GM18511 (cell line): Measurements from ENCODE around the gene RAB3A.

Experiments used
- ATAC-seq: cut with Tn5 transposase; IDR thresholded peaks from one replicate; pipeline ENCODE4 v1.9.1; 2021; ENCODE audit warnings: mild to moderate bottlenecking, moderate library complexity; ENCODE audit not compliant: unreplicated experiment

Gene RAB3A

DNA sequence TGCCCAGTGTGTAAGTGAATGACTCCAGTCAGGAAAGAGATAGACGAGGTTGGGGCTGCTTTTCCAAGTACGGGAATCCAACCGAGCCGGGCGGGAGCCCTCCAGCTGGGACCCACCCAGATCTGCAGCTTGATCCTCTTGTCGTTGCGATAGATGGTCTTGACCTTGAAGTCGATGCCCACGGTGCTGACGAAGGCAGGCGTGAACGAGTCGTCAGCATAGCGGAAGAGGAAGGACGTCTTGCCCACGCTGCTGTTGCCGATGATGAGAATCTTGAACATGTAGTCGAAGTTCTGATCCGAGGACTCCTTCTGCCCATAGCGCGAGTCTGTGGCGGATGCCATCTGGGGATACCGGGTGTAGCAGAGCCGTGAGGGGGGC lies 1.5 kb downstream of the RAB3A start:
- no peak for ATAC-seq

DNA sequence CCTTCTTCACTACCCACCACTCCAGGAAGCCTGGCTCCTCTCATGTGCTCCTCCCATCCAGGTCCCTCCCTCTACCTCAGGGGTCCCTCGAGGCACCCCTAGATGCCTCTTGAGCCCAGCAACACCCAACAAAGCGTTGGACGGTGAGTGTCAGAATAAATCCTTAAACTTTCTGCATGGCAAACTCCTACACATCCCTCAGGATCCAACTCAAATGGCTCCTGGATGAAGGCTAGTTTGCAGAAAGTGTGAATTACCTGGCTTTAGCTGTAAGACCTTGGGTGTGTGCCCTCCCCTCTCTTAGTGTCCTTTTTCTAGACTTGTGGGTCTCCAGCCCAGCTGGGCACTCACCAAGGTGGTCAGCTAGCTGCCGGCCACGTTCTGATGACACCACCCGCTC lies 5.5 kb downstream of the RAB3A start:
- no peak for ATAC-seq

DNA sequence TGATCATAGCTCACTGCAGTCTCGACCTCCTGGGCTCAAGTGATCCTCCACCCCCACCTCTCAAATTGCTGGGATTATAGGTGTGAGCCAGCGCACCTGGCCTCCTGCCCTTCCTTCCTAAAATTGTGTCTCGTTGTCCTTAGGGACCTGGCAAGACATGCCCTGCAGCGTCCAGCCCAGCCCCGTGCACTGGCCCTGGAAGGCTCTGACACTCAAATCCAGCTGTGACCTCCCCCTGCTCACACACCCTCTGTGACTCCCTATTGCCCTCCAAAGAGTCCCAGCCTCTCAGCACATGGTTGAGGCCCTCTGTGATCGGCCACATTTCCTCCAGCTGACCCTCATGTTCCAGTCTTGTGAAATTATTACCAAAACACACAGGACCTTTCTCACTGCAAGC lies 5.9 kb downstream of the RAB3A start:
- ATAC-seq: no peak

DNA sequence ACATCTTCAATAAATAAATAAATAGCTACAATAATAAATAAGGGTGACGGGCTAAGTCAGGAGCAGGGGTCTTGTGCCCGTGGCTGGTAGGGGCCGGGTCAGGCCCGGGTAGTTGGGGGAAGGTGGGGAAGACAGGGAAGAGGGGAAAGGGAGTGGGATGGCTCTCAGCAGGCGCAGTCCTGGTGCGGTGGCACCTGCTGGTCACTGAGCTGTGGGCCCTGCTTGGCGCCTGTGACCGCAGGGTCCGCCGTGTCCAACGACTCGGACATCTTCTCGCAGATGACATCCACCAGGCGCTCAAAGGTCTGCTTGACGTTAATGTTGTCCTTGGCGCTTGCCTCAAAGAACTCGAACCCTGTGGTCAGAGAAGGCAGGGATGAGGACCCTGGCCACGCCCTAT lies 6.5 kb downstream of the RAB3A start:
- ATAC-seq: no peak

DNA sequence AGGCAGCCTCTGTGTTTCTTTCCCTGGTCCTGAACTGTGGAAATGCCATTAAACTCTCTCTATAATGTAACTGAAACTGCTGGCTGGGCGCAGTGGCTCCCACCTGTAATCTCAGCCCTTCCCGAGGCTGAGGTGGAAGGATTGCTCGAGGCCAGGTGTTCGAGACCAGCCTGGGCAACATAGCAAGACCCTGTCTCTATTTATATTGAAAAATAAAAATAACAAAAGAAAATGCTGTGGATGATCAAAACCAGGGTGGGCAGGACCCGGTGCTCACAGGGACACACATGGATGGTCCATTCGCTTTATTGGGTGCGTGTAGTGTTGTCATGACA lies 7.4 kb downstream of the RAB3A start:
- ATAC-seq: no peak

DNA sequence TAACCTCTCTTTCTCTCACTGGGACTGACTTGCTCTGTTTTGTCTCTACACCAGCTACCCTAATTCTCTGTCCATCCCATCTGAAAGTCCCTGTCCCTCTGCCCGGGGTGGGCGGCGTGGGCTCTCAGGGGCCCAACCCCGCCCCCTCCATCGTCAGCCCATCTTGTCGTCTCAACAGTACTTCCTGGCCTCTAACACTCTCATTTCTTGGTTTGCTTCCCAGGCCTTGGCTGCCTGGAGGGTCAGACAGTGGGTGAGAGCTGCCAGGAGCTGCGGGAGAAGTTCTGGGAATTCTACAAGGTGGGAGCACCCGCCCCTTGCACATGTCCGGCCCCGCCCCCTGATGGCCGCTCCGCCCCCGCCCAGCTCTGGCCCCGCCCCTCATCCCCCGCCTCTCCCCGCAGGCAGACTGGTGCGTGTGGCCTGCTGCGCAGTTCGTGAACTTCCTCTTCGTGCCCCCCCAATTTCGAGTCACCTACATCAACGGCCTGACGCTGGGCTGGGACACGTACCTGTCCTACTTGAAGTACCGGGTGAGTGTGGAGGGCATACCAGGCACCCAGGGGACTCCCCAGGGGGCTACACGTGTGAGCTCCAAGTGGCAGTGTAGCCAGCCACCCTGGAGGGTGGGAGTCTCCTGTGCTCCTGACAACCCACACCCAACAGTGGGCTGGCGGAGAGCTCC lies 9.1 kb downstream of the RAB3A start:
- ATAC-seq: no peak

DNA sequence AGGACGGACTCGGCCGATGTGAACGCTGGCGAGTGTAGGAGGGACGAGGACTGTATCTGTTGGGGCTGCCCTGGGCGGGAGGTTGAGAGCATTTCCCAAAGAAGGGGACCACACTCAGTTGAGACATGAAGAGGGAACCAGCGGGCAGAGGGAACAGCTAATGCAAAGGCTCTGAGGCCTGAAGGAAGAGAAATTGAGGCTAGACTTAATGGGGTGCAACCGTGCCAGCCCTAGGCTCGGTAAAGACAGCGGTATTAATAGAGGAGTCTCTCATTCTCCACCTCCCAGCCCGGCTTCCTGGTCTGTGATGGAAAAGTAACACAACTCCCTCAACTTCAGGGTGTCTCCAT lies 9.7 kb downstream of the RAB3A start:
- ATAC-seq: no peak

DNA sequence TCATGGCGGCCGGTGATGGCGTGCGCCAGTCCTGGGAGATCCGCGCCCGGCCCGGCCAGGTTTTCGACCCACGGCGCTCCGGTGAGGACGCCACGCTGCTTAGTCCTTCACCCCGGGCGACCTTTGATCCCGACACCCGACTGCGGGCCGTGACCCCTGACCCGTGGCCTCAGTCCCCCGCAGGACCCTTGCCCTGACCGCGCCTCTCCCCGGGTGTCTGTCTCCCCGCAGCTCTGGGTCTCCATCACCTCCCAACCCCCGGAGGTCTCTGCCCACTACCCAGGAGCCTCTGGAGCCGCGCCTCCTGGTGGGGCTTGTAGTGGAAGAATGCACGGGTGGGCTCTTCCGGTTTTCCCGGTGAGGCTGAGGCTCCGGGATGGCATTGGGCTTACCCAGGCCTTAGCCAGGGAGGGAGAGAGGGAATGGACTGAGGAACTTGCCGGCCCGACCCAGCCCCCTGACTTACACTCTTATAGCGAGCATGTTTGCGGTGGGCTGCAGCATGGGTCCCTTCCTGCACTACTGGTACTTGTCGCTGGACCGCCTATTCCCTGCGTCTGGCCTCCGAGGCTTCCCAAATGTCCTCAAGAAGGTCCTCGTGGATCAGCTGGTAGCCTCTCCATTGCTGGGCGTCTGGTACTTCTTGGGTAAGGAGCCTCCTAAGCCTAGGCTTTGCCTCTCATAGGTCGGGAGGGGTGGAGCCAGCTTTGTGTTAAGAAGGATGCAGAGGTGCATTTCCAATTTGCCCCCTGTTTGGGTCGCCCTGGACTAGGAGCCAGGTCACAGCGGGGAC lies 10.3 kb downstream of the RAB3A start:
- no peak for ATAC-seq

DNA sequence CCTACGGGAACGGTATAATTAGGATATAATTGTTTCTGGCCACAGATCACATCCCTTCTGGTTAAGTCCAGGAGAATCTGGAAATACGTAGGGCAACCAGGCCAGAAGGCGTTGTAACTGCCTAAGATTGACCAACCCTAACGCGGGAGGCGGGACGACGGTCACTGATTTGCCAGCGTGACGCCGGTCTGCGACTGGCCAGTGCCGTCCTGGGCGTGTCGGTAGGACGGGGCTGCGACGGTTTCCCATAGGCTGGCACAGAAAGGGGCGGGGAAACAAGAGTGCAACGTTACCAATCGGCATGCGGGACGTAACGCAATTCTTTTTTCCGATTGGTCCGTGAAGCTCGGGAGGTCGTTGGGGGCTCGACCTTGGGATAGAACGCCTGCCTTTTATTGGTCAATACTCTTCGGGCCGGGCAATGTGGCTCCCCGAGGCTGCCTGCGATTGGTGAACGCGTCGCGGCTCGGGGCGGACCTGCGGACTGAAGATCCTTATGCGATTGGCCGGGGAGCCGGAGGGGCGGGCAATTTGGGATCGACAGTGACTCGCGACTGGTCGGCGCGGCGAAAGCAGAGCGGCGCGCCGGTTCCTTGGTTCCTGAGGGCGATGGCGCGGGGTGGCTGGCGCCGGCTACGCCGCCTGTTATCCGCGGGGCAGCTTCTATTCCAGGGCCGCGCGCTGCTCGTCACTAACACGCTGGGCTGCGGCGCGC lies 11.0 kb downstream of the RAB3A start, which contains the start of gene MPV17L2:
MPV17L2 (plus strand) TSS at position 546 of the 715 bp plus-strand sequence; CDS start at position 610, 64 bp downstream.
- peak; percentile 89 for ATAC-seq

DNA sequence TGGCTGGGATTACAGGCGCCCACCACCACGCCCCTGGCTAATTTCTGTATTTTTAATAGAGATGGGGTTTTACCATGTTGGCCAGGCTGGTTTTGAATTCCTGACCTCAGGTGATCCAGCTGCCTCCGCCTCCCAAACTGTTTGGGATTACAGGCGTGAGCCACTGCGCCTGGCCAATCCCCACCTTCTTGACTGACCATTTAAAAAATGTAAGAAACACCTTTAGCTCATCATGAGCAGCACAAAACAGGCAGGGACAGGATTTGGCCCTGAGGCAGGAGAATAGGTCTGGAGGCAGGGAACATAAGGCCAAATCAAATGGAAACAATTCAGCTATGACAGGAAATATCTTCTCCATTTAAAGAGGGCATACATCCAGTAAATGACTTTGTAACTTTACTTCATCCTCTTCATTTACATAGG lies 12.2 kb downstream of the RAB3A start:
- no peak for ATAC-seq

DNA sequence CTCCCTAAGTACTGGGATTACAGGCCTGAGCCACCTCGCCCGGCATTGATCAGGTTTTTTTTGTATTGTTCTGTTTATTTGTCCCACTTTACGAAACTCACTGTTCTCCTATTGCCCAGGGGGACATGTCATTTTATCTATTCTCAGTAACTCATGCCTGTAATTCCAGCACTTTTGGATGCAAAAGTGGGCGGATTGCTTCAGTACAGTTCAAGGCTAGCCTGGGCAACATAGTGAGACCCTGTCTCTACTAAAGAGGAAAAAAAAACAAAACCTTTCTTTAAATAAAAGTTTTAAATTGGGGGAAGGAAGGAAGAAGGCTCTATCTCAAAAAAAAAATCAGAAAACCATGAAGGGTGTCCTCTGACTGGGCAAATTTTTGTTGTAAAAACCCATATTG lies 13.6 kb downstream of the RAB3A start:
- ATAC-seq: no peak

DNA sequence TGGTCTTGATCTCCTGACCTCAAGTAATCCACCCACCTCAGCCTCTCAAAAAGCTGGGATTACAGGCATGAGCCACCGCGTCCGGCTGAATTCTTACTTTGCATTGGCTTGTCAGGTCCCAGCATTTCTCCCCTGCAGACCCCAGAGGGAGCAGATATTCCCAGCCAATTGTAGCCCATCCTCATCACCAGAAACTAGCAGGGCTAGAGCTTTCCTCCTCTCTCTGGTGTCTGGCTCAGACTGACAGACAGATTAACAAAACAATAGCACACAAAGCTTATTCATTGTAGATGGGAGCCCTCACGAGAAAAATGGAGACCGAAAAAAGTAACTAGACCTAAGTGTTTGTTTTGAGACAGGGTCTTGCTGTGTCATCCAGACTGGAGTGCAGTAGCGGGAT lies 18.3 kb downstream of the RAB3A start:
- ATAC-seq: no peak

DNA sequence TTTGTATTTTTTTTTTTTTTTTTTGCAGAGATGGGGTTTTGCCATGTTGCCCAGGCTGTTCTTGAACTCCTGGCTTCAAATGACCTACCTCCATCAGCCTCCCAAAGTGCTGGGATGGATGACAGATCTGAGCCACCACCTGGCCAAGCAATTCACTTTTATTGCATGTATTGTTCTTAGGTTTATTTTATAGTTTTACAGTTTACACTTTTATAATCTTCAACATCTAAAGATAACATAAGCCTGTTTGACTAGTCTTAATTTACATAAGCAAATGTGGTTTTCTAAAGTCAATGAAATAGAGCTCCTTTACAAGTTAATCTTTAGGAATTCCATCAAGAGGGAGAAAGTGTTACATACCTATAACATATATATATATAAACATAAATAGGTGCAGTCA lies 20.3 kb downstream of the RAB3A start:
- ATAC-seq: no peak

DNA sequence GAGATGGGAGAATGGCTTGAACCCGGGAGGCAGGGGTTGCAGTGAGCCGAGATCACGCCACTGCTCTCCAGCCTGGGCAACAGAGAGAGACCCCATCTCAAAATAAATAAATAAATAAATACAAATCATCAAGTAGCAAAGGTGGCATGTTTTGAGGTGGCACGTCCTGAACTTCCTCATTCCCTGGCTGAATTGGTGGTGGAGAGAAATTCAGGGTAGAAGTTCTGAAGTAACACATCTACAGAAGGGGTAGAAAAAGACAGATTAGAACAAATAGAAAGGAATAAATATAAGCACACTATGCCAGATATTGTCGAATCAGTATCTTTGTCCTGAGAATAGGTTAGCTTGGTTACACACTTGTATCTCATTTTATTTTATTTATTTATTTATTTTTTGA lies 23.9 kb downstream of the RAB3A start:
- no peak for ATAC-seq

DNA sequence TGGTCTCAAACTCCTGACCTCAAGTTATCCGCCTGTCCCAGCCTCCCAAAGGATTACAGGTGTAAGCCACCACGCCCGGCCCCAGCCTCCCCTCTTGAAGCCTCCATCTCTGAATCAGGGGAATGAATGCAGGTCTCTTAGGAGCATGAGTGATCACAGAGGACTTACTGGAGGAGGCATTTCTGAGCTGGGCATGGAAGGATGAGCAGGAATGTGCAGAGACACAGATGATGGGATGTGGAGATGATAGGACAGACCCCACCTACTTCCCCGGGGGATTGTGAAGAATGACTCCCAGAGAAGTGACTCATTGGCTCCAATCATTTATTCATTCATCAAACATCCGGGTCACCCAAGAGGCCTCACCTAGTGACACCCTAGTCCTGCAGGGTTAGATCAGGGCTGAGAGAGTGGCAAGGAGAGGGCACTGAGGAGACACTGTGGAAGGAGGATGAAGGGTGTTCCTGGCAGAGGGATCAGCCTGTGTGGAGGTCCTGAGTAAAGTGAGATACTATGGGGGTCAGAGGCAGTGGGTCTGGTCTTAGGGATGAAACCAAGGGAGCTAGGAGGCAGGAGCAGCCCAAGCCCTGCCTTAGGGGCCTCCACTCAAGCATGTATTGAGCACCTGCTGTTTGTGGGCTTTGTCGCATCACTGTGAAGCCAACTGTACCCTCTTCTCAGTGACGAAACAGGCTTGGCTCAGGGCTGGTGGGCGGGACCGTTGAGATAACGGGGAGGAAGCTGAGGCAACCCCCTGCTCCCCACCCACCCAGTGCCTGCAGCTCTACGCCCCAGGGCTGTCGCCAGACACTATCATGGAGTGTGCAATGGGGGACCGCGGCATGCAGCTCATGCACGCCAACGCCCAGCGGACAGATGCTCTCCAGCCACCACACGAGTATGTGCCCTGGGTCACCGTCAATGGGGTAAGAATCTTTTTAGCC lies 27.2 kb downstream of the RAB3A start:
- no peak for ATAC-seq

DNA sequence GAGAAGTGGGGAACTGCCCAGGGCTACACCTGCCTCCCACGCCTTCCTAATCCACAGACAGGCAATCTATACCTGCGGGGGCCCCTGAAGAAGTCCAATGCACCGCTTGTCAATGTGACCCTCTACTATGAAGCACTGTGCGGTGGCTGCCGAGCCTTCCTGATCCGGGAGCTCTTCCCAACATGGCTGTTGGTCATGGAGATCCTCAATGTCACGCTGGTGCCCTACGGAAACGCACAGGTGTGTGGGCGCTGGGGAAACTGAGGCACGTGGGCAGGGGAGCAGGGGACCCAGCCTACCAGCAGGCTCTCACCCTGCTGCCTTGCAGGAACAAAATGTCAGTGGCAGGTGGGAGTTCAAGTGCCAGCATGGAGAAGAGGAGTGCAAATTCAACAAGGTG lies 28.9 kb downstream of the RAB3A start:
- ATAC-seq: no peak

DNA sequence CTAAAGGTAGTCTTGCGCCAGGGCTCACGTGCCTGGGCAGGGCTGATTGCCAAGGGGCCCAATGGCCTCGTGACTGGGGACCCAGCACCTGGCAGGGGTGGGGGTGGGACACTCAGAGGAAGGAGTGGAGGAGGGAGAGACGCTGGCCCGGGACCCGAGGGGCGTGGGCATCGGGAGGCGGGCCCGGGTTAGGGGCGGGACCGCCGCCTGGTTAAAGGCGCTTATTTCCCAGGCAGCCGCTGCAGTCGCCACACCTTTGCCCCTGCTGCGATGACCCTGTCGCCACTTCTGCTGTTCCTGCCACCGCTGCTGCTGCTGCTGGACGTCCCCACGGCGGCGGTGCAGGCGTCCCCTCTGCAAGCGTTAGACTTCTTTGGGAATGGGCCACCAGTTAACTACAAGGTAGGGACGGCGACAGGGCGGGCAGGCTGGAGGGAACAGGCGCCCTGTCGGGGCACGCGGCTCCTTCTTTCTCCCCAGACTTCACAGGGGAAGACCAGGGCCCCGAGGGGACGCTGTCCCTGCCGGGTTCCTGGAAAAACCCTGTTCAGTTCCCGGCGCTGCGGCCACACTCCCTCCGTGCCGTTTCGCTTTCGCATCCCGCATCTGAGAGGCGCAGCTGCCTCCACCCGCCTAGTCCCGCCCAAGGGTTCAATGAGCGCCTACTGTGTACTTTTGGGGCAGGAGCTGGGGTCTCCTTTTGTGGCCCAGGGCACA lies 30.1 kb downstream of the RAB3A start, which contains the start of gene IFI30:
IFI30 (plus strand) TSS at position 242 of the 717 bp plus-strand sequence; CDS start at position 271, 29 bp downstream.
- peak; percentile 69 for ATAC-seq

DNA sequence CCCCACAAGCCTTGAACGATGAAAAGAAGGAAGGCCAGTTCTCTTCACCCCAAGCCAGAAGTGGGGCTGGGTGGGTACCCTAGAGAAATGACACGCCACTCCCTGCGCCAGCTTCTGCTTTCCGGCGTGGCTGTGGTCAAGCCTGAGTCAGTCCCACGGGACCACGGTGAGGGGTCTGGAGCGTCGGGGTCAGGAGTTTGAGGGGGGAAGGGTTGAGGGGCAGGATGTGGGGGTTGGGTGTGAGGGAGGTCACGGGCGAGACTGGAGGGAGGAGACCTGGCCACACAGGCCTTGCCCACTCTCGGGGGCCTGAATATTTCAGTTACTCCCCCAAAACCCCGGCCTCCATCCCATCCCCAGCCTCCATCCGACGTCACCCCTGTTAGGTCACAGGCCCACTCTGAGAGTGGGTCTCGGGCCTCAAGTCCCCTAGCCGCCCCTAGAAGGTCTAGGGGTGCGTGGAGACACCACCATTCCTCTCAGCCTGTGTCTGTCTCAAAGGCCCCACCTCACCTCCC lies 30.7 kb downstream of the RAB3A start:
- ATAC-seq: peak; percentile 6

DNA sequence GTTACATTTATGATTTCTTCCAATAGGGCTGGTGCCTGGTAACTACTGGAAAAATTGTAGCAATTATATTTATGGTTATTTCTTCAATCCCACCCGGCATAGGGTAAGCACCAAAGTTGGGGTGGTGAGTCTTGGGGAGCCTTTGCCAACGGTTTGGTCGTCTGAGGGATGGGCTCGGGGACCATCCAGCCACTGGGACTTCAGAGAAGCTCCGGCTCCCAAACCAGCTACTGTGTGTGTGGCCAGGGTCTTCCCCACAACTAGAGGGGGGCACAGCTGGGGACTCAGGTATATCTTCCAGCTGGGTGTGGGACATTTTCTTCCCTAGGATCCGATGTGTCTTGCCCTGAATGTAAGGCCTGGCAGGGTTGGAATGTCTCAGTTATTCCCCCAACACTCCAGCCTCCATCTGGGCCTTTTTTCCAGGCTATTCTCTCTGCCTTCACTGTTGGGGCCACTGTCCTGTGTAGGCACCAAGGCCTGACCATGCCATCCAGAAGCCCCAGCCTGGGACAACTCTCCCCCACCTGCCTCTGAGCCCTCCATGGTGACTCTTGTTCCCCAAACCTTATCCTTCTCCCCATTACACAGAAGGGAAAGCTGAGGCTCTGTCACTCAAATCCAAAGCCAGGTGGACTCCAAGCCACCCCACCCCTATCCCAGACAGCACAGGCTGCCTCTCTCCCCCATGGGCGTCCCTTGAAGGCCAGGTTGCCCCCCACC lies 31.4 kb downstream of the RAB3A start:
- no peak for ATAC-seq
